Retinal pigment epithelial cell (primary cell): Measurements from ENCODE around the gene HUS1.
"Not testable (repeated sequence)": the region's sequence is repeated elsewhere in the genome, so short reads cannot be mapped to it uniquely, and the experiment has no call there.

Experiments
- DNase-seq: peaks from one replicate; pipeline ENCODE4 v3.0.0-alpha.2; 2010; ENCODE audit warnings: low read depth
- H3K4me3 ChIP-seq: 2 replicates; pipeline ENCODE4 v1.5.1; 2011; ENCODE audit warnings: mild to moderate bottlenecking, low read length, control low read depth, moderate library complexity
- CTCF ChIP-seq: conservative IDR thresholded peaks from 2 replicates; pipeline ENCODE4 v1.5.1; 2011; ENCODE audit warnings: low read depth, low read length, control low read depth, inconsistent platforms

Gene HUS1

GRCh38 chr7:48009954-48010353, 30.5 kb upstream of the HUS1 start:
- TF ChIP-seq CTCF, result no peak

GRCh38 chr7:48009257-48009656, 29.8 kb upstream of the HUS1 start:
- H3K4me3 ChIP-seq, result no peak overlapping the region
- no peak for DNase-seq
- no peak for TF ChIP-seq CTCF

More at GRCh38 chr7:48009954-48010353, 30.5 kb upstream of the HUS1 start:
- DNase-seq, result no peak
- no peak overlapping the region for H3K4me3 ChIP-seq

GRCh38 chr7:48006866-48007265, 27.5 kb upstream of the HUS1 start:
- no peak for TF ChIP-seq CTCF
- H3K4me3 ChIP-seq, result no peak overlapping the region
- DNase-seq, result no peak

GRCh38 chr7:48004638-48005037, 25.2 kb upstream of the HUS1 start:
- TF ChIP-seq CTCF, result no peak

GRCh38 chr7:48004032-48004431, 24.6 kb upstream of the HUS1 start:
- no peak for TF ChIP-seq CTCF
- no peak for DNase-seq
- H3K4me3 ChIP-seq, result no peak overlapping the region

More at GRCh38 chr7:48004638-48005037, 25.2 kb upstream of the HUS1 start:
- no peak for DNase-seq
- no peak overlapping the region for H3K4me3 ChIP-seq

- not testable (repeated sequence) for DNase-seq, H3K4me3 ChIP-seq
Measured at GRCh38 chr7:48000164-48000563, 20.7 kb upstream of the HUS1 start.

- H3K4me3 ChIP-seq, result no peak overlapping the region
- DNase-seq, result no peak
- no peak for TF ChIP-seq CTCF
Measured at GRCh38 chr7:47999413-47999812, 20.0 kb upstream of the HUS1 start.

- no peak for DNase-seq
- peak overlapping the region; percentile 62 for H3K4me3 ChIP-seq
- peak; percentile 19 for TF ChIP-seq CTCF
Measured at GRCh38 chr7:47992446-47992845, 13.0 kb upstream of the HUS1 start.
